Esophagus muscularis mucosa (tissue), 4 donors: ENCODE data around the gene TRIM15. TPM values are rescaled to one million over a fixed set of nuclear protein-coding genes. Genes with fewer than 3 reads are reported as not detected.

Experiments
- DNase-seq: peaks from one replicate; pipeline ENCODE4 v3.0.0-alpha.2; 2017; ENCODE audit errors: extremely low spot score
- H3K27ac ChIP-seq, 4 donors: fragments of 200-600 bp; sonication (generic); replicated peaks in 1 of 4; 1 replicate in 3 of 4; 2 replicates in 1 of 4; pipeline ENCODE4 v1.5.1; 2016 to 2019; ENCODE audit warnings: mild to moderate bottlenecking in 1 of 4
- H3K27me3 ChIP-seq, 4 donors: fragments of 200-600 bp; sonication (generic); one replicate each; pipeline versions ENCODE4 v1.5.1 to v1.6.0; 2016 to 2019
- H3K36me3 ChIP-seq, 4 donors: fragments of 200-600 bp; sonication (generic); one replicate each; pipeline ENCODE4 v1.5.1; 2016 to 2019
- H3K4me1 ChIP-seq, 4 donors: fragments of 200-600 bp; sonication (generic); one replicate each; pipeline ENCODE4 v1.5.1; 2016 to 2019
- H3K4me3 ChIP-seq, 4 donors: fragments of 200-600 bp; sonication (generic); 1 replicate in 2 of 4; 2 replicates in 2 of 4; pipeline ENCODE4 v1.5.1; 2016 to 2019; ENCODE audit warnings: mild to moderate bottlenecking in 4 of 4, moderate library complexity in 1 of 4
- H3K9me3 ChIP-seq, 4 donors: fragments of 200-600 bp; sonication (generic); 1 replicate in 3 of 4; 2 replicates in 1 of 4; pipeline ENCODE4 v1.5.1; 2016 to 2019
- CTCF ChIP-seq, 3 experiments: fragments of 200-600 bp in 2 of 3; fragments of 450-650 bp in 1 of 3; sonication (generic) in 2 of 3; IDR thresholded peaks; one replicate each; pipeline ENCODE4 v1.5.1; 2017 to 2019; ENCODE audit warnings: antibody characterized with exemption in 3 of 3, mild to moderate bottlenecking in 2 of 3, moderate library complexity in 1 of 3
- EP300 ChIP-seq: sonication (generic); formaldehyde crosslinking; IDR thresholded peaks from one replicate; pipeline ENCODE4 v1.6.1; 2017; ENCODE audit warnings: antibody characterized with exemption
- POLR2A ChIP-seq: fragments of 450-650 bp; IDR thresholded peaks from one replicate; pipeline ENCODE4 v1.6.1; 2017; ENCODE audit warnings: antibody characterized with exemption, moderate library complexity, mild to moderate bottlenecking, low read depth
- POLR2AphosphoS5 ChIP-seq, 2 donors: sonication (generic); formaldehyde crosslinking; IDR thresholded peaks; one replicate each; pipeline ENCODE4 v1.6.1; 2017; ENCODE audit warnings: antibody characterized with exemption in 2 of 2
- WGBS: methylation state at CpG from one replicate; pipeline ENCODE4 v1.1.5; 2018; 5-methylcytosine and 5-hydroxymethylcytosine counted together
- intact Hi-C: fragments of 100-400 bp; cut with DNase I; formaldehyde crosslinking; loops from one replicate; pipeline ENCODE4 v1.15.1; 2023
- total RNA-seq, 4 donors: library from RNA; depleted of rRNA; stranded (reverse); fragments of >200 nt; gene quantifications; one replicate each; pipeline versions ENCODE4 v1.1.0 to v1.2.1, GENCODE V29; 2016

Gene TRIM15
- total RNA-seq, 4 donors from 2014 or later = 0.42 TPM; not detected in 3

- Histone ChIP-seq H3K27me3 (peaks cover 0 to 34% (median 0%) of the 10 kb centered on the region in 4 donors), H3K4me3 (no peak overlapping the region), H3K4me1 (peaks cover 6 to 10% (median 8%) of the 10 kb centered on the region in 4 donors), H3K9me3 (no peaks in the 10 kb centered on the region), H3K27ac (no peak overlapping the region), H3K36me3 (no peaks in the 10 kb centered on the region)
- DNase-seq = peak; percentile 70
- intact Hi-C loops = no loop called here
- 56% methylated on average over 12 of the region's 12 CpGs for WGBS
- no peak for TF ChIP-seq POLR2AphosphoS5 (IDR thresholded peaks at IDR 0.05)
- TF ChIP-seq EP300 = no peak
- TF ChIP-seq CTCF (IDR thresholded peaks at IDR 0.05) = no peak
- no peak for TF ChIP-seq POLR2A
Measured at GRCh38 chr6:30154709-30155519, 8.4 kb upstream of the TRIM15 start.

GRCh38 chr6:30155520-30156261 lies 7.7 kb upstream of the TRIM15 start:
- 76% methylated on average over 2 of the region's 2 CpGs for WGBS
- no peak for TF ChIP-seq POLR2AphosphoS5 (IDR thresholded peaks at IDR 0.05)
- no peak for TF ChIP-seq CTCF (IDR thresholded peaks at IDR 0.05)
- no peak for TF ChIP-seq POLR2A
- no peak for TF ChIP-seq EP300
- Histone ChIP-seq H3K27ac (no peak overlapping the region), H3K4me3 (no peak overlapping the region), H3K27me3 (peaks cover 0 to 34% (median 0%) of the 10 kb centered on the region in 4 donors), H3K9me3 (no peaks in the 10 kb centered on the region), H3K4me1 (peaks cover 6 to 10% (median 8%) of the 10 kb centered on the region in 4 donors), H3K36me3 (no peaks in the 10 kb centered on the region)
- intact Hi-C loops = no loop called here
- DNase-seq = peak; percentile 62

DNA sequence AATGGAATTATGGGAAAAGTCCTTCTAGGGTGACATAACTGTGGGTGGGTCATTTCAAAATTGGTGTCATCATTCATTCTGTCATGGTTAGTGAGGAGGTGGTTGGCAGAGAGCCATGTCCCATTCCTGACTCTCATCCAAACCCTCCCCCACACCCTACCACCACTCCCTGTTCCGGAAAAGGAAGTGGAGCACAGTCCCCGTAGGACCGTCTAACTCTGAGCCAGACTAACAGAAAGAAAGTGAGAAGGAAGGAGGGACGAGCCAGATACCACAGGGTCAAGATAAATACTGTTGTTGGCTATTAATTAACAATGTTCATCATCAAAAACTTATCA lies 7.1 kb upstream of the TRIM15 start:
- DNase-seq = peak; percentile 50
- WGBS = 15% methylated on average over 4 of the region's 4 CpGs
- Histone ChIP-seq H3K36me3 (no peaks in the 10 kb centered on the region), H3K9me3 (no peaks in the 10 kb centered on the region), H3K4me3 (no peak overlapping the region), H3K4me1 (peaks cover 6 to 10% (median 8%) of the 10 kb centered on the region in 4 donors), H3K27me3 (peaks cover 0 to 34% (median 0%) of the 10 kb centered on the region in 4 donors), H3K27ac (no peak overlapping the region)
- intact Hi-C loops = no loop called here
- no peak for TF ChIP-seq POLR2AphosphoS5 (IDR thresholded peaks at IDR 0.05)
- no peak for TF ChIP-seq POLR2A
- TF ChIP-seq EP300 = no peak
- TF ChIP-seq CTCF (IDR thresholded peaks at IDR 0.05) = no peak

DNA sequence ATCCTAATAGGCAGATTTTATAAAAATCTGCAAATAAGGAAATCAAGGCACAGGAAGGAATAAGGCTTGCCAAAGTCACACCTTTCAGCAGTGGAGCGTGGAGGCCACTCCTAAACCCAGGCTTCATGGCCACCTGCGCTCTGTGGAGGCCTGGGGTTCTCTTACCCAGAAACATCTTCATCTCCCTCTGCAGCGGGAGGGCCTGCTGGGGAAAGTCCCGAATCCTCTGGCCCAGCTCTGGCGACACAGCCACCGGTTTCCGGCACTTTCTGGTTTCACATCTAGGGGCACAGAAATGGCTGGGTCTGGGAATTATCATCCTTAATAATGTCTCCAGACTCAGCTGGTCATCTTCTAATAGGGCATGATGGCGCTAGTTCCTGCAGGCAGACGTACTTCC lies 6.6 kb upstream of the TRIM15 start:
- no peak for DNase-seq
- no peaks in the 10 kb centered on the region for H3K36me3 ChIP-seq
- no peak overlapping the region for H3K27ac ChIP-seq
- 80% methylated on average over 9 of the region's 9 CpGs for WGBS
- intact Hi-C loops = no loop called here
- peaks cover 6 to 10% (median 8%) of the 10 kb centered on the region in 4 donors for H3K4me1 ChIP-seq
- H3K4me3 ChIP-seq = no peak overlapping the region
- TF ChIP-seq EP300 = no peak
- no peak for TF ChIP-seq POLR2AphosphoS5 (IDR thresholded peaks at IDR 0.05)
- TF ChIP-seq POLR2A = no peak
- no peak for TF ChIP-seq CTCF (IDR thresholded peaks at IDR 0.05)
- peaks cover 0 to 34% (median 0%) of the 10 kb centered on the region in 4 donors for H3K27me3 ChIP-seq
- H3K9me3 ChIP-seq = no peaks in the 10 kb centered on the region
